Measurements from ENCODE around the gene SOCS7. TPM values are rescaled to one million over a fixed set of nuclear protein-coding genes. Genes with fewer than 3 reads are reported as not detected.

SOCS7 gene
- total and polyA plus RNA-seq, 2 of the 4 experiments (the other 2 are of a cell fraction): 6.5 to 6.8 TPM

DNA sequence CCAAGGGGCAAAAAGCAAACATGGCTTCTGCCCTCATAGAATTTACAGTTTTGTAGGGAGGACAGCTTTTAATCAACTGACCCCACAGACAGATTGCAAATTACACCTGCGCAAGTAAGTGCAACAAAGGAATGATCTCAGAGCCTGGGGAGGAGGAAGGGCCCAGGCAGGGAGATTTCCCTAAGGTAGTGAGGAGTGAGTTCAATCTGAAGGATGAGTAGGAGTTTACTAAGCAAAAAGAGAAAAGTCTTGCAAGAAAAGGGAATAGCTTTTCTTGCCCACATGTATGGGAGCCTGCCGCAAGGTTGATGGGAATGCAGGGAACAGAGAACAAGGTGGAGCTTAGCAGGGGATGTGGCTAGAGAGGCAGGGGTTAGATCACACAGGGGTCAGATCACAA, 1.6 kb upstream of the SOCS7 start:
- peaks cover 6% of the 10 kb centered on the region; the same call in 1 of the 2 replicates for H3K9me1 ChIP-seq (ENCODE audit: insufficient read depth, low read length)
- CTCF ChIA-PET: interaction anchor here (0.7 to 2.8 kb wide), 5 partner anchors 16 to 68 kb away, joined by 3 to 36 read pairs (median 4); no protein-coding TSS in a partner anchor
- POLR2A ChIA-PET (ENCODE audit: unreplicated experiment): no interaction called here
- DNase-seq (no peak), ATAC-seq (ENCODE audit: low read depth) (no peak)
- H2AFZ ChIP-seq (replicated peaks; ENCODE audit: low read length, poor library complexity): no peak overlapping the region
- H3K14ac ChIP-seq (replicated peaks; ENCODE audit: low read depth, low read length): no peak overlapping the region
- dilution Hi-C loops (cut with HindIII; ENCODE audit: low sequenced_read_pairs, unreplicated experiment) (no loop called here), in situ Hi-C loops (cut with MboI; ENCODE audit: low sequenced_read_pairs) (loop anchor here (10.0 to 25.0 kb wide), 2 partner anchors 137 to 315 kb away; no protein-coding TSS in a partner anchor), intact Hi-C loops (cut with micrococcal nuclease) (no loop called here)
- no TSS peak for BruUV-seq (replicated peaks)
- H3K56ac ChIP-seq (ENCODE audit: extremely low read depth, insufficient read depth, low read length): no peak overlapping the region
- no peak overlapping the region for H2BK15ac ChIP-seq (ENCODE audit: low read depth, low read length)
- H2BK20ac ChIP-seq (ENCODE audit: low read depth, low read length): no peak overlapping the region
- no peak overlapping the region for H4K5ac ChIP-seq (ENCODE audit: low read depth, low read length)
- no peak overlapping the region for H2AK9ac ChIP-seq (replicated peaks; ENCODE audit: low read depth, low read length, poor library complexity)
- H3K4me1 ChIP-seq (ENCODE audit: control insufficient read depth, insufficient read depth, low read length): peaks cover 4% of the 10 kb centered on the region
- H3K4me3 ChIP-seq (ENCODE audit: insufficient read depth, low read depth, low read length): no peak overlapping the region
- no peak overlapping the region for H3K4me2 ChIP-seq (ENCODE audit: low read depth, low read length)
- H2BK5ac ChIP-seq (ENCODE audit: low read depth, low read length, poor library complexity, severe bottlenecking): no peak overlapping the region
- no peak overlapping the region for H3K4ac ChIP-seq (ENCODE audit: low read depth, low read length)
- peaks cover 24% of the 10 kb centered on the region for H4K20me1 ChIP-seq (ENCODE audit: insufficient read depth, low read length)
- TF ChIP-seq SMC3 (IDR thresholded peaks at IDR 0.05; ENCODE audit: low read depth, low read length) (no peak), BHLHE40 (IDR thresholded peaks at IDR 0.05; ENCODE audit: low read depth, low read length) (no peak), MAZ (IDR thresholded peaks at IDR 0.05; ENCODE audit: borderline replicate concordance, low read depth, low read length) (no peak), CEBPB (IDR thresholded peaks at IDR 0.05; ENCODE audit: low read depth, low read length) (no peak), RAD21 (IDR thresholded peaks at IDR 0.05; ENCODE audit: low read length) (no peak), POLR2A (IDR thresholded peaks at IDR 0.05; ENCODE audit: low read depth, low read length) (no peak), MAFK (IDR thresholded peaks at IDR 0.05; ENCODE audit: low read depth, low read length) (no peak), NFE2L2 (IDR thresholded peaks at IDR 0.05; ENCODE audit: low read depth, low read length) (no peak), USF2 (IDR thresholded peaks at IDR 0.05; ENCODE audit: low read depth, low read length) (no peak), RCOR1 (IDR thresholded peaks at IDR 0.05; ENCODE audit: insufficient replicate concordance, low read length) (no peak), RFX5 (IDR thresholded peaks at IDR 0.05; ENCODE audit: low read depth, low read length) (no peak), FOS (IDR thresholded peaks at IDR 0.05; ENCODE audit: low read depth, low read length) (no peak), CHD1 (IDR thresholded peaks at IDR 0.05; ENCODE audit: low read depth, low read length) (no peak), MXI1 (IDR thresholded peaks at IDR 0.05; ENCODE audit: borderline replicate concordance, low read depth, low read length) (no peak)
- TF ChIP-seq, protein P1, sequence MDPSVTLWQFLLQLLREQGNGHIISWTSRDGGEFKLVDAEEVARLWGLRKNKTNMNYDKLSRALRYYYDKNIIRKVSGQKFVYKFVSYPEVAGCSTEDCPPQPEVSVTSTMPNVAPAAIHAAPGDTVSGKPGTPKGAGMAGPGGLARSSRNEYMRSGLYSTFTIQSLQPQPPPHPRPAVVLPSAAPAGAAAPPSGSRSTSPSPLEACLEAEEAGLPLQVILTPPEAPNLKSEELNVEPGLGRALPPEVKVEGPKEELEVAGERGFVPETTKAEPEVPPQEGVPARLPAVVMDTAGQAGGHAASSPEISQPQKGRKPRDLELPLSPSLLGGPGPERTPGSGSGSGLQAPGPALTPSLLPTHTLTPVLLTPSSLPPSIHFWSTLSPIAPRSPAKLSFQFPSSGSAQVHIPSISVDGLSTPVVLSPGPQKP (IDR thresholded peaks at IDR 0.05; ENCODE audit: borderline replicate concordance, low read depth, low read length): no peak
- TF ChIP-seq, protein P2, sequence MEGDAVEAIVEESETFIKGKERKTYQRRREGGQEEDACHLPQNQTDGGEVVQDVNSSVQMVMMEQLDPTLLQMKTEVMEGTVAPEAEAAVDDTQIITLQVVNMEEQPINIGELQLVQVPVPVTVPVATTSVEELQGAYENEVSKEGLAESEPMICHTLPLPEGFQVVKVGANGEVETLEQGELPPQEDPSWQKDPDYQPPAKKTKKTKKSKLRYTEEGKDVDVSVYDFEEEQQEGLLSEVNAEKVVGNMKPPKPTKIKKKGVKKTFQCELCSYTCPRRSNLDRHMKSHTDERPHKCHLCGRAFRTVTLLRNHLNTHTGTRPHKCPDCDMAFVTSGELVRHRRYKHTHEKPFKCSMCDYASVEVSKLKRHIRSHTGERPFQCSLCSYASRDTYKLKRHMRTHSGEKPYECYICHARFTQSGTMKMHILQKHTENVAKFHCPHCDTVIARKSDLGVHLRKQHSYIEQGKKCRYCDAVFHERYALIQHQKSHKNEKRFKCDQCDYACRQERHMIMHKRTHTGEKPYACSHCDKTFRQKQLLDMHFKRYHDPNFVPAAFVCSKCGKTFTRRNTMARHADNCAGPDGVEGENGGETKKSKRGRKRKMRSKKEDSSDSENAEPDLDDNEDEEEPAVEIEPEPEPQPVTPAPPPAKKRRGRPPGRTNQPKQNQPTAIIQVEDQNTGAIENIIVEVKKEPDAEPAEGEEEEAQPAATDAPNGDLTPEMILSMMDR (conservative IDR thresholded peaks at IDR 0.05; ENCODE audit: low read depth, low read length): no peak
- H4K91ac ChIP-seq (ENCODE audit: insufficient read depth, low read depth, low read length): no peak overlapping the region
- no peak overlapping the region for H3K9ac ChIP-seq (ENCODE audit: low read depth, low read length)
- no peak overlapping the region for H3K27ac ChIP-seq (ENCODE audit: insufficient read depth, low read length)
- H3K79me1 ChIP-seq (ENCODE audit: low read depth in 1 of 2, low read length in 2 of 2): peaks cover 8 to 26% of the 10 kb centered on the region in 2 experiments
- no peaks in the 10 kb centered on the region for H3K36me3 ChIP-seq (ENCODE audit: control insufficient read depth, insufficient read depth, low read length)
- H2BK120ac ChIP-seq (ENCODE audit: low read depth, low read length): no peak overlapping the region
- H3K18ac ChIP-seq (ENCODE audit: low read depth, low read length): no peak overlapping the region
- H4K8ac ChIP-seq (ENCODE audit: low read depth in 2 of 2, low read length in 2 of 2): no peak overlapping the region
- no peaks in the 10 kb centered on the region for H3K9me3 ChIP-seq (ENCODE audit: control insufficient read depth, insufficient read depth, low read length)
- no peak overlapping the region for H3K23ac ChIP-seq (ENCODE audit: low read depth, low read length)
- H3K27me3 ChIP-seq (ENCODE audit: control insufficient read depth, insufficient read depth, low read length): peaks cover 2% of the 10 kb centered on the region; the same call in 1 of the 2 replicates
- no CpG with 5 or more reads among the region's 2 CpGs for WGBS, 2 experiments (ENCODE audit: extremely low coverage in 2 of 2, insufficient read length in 1 of 2)
- no peak overlapping the region for H2AK5ac ChIP-seq (ENCODE audit: low read depth, low read length)
